Measurements from ENCODE around the gene USP30. TPM values are rescaled to one million over a fixed set of nuclear protein-coding genes. Genes with fewer than 3 reads are reported as not detected.

The USP30 gene
- total and polyA plus RNA-seq, 10 of the 15 experiments (the other 5 are each of a cell fraction or from before 2014, with no cell fraction given): 2.1 to 16.2 (median 6.4) TPM

DNA sequence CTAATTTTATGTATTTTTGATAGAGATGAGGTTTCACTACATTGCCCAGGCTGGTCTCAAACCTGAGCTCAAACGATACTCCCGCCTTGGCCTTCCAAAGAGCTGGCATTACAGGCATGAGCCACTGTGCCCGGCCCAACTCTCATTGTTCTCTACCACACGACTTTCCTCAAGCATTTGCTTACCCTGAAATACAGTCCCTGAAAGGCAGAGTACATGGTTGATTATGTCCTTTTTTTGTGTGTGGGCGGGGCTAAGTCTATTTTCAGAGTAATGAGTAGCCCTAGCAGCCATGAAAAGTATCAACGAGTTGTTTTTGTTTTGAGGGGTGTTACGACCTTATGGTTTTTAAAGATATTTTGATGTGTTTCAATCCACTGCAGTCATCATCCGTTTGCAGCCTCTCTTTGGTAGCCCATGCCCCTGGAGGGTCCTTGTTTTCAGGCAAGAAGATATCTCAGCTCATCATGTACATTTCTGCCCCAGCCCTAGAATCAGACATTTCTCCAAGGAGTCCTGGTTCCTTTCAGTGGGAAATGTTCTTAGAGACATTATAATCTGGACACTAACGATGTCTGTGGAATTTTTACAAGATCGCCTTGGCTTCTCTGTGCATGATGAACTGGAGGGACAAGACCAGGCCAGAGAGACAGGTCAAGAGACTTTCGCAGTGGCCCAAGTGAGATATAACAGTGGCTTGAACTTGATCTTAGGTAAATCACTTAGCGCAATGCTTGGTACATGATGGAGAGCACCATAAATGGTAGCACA is 72.7 kb downstream of the USP30 start:
- ATAC-seq: no peak
- intact Hi-C loops (cut with micrococcal nuclease; ENCODE audit: unreplicated experiment): no loop called here
- ChIA-PET RAD21 (ENCODE audit: unreplicated experiment) (no interaction called here), CTCF (interaction anchor here (0.7 kb wide), 1 partner anchor 65 kb away, joined by 3 read pairs; no protein-coding TSS in a partner anchor), POLR2A (no interaction called here), SMC1A (ENCODE audit: uncharacterized antibody, unreplicated experiment) (no interaction called here)
- no peak for FAIRE-seq
- Histone ChIP-seq H3K9ac (ENCODE audit: control insufficient read depth, insufficient read depth, low read length) (no peak overlapping the region), H2AFZ (ENCODE audit: control insufficient read depth, low read depth, low read length) (no peak overlapping the region), H3K4me1 (ENCODE audit: control insufficient read depth, insufficient read depth, low read length) (no peaks in the 10 kb centered on the region), H4K20me1 (ENCODE audit: control insufficient read depth, insufficient read depth) (no peaks in the 10 kb centered on the region), H3K79me2 (ENCODE audit: control insufficient read depth, insufficient read depth, low read length) (no peaks in the 10 kb centered on the region), H3K4me3 (no peak overlapping the region), H3K27ac (ENCODE audit: control insufficient read depth, insufficient read depth) (no peak overlapping the region), H3K4me2 (ENCODE audit: control insufficient read depth, insufficient read depth) (no peak overlapping the region), H3K36me3 (ENCODE audit: control insufficient read depth in 2 of 2, insufficient read depth in 2 of 2, low read length in 1 of 2) (no peaks in the 10 kb centered on the region), H3K27me3 (replicated peaks in 1 of 2; ENCODE audit: control insufficient read depth in 2 of 2, insufficient read depth in 2 of 2, low read length in 1 of 2) (no peaks in the 10 kb centered on the region), H3K9me3 (replicated peaks; ENCODE audit: control insufficient read depth, insufficient read depth, low read length) (no peaks in the 10 kb centered on the region)
- DNase-seq (ENCODE audit: low read depth, low spot score): no peak
- in situ Hi-C loops (cut with MboI): no loop called here
- no TSS peak for BruUV-seq (replicated peaks)
- 41% methylated on average over 12 of the region's 12 CpGs for WGBS (ENCODE audit: insufficient coverage, insufficient replicate concordance, low lambda C conversion rate, missing lambda C conversion rate)
- no peak for TF ChIP-seq YBX1 (IDR thresholded peaks at IDR 0.05)
- TF ChIP-seq PAX5 (IDR thresholded peaks at IDR 0.05; ENCODE audit: borderline replicate concordance, low read depth, low read length): no peak
- TF ChIP-seq CREM (IDR thresholded peaks at IDR 0.05; ENCODE audit: low read depth): no peak
- no peak for TF ChIP-seq BCL11A (IDR thresholded peaks at IDR 0.05; ENCODE audit: low read depth, low read length)
- TF ChIP-seq POU2F2 (IDR thresholded peaks at IDR 0.05; ENCODE audit: borderline replicate concordance, low read depth, low read length): no peak
- TF ChIP-seq MTA2 (IDR thresholded peaks at IDR 0.05; ENCODE audit: low read depth): no peak
- no peak for TF ChIP-seq TARDBP (IDR thresholded peaks at IDR 0.05; ENCODE audit: borderline replicate concordance)
- no peak for TF ChIP-seq SREBF1 (IDR thresholded peaks at IDR 0.05; ENCODE audit: low read length)
- TF ChIP-seq, protein P1, sequence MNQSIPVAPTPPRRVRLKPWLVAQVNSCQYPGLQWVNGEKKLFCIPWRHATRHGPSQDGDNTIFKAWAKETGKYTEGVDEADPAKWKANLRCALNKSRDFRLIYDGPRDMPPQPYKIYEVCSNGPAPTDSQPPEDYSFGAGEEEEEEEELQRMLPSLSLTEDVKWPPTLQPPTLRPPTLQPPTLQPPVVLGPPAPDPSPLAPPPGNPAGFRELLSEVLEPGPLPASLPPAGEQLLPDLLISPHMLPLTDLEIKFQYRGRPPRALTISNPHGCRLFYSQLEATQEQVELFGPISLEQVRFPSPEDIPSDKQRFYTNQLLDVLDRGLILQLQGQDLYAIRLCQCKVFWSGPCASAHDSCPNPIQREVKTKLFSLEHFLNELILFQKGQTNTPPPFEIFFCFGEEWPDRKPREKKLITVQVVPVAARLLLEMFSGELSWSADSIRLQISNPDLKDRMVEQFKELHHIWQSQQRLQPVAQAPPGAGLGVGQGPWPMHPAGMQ (IDR thresholded peaks at IDR 0.05; ENCODE audit: borderline replicate concordance): no peak

Data from GM12878 (cell line).